CD1c-positive myeloid dendritic cell (primary cell): ENCODE results near the gene FUBP3.

Experiments
- DNase-seq: peaks from one replicate; pipeline ENCODE4 v3.0.0-alpha.2; 2016; ENCODE audit errors: extremely low spot score

Gene FUBP3, protein sequence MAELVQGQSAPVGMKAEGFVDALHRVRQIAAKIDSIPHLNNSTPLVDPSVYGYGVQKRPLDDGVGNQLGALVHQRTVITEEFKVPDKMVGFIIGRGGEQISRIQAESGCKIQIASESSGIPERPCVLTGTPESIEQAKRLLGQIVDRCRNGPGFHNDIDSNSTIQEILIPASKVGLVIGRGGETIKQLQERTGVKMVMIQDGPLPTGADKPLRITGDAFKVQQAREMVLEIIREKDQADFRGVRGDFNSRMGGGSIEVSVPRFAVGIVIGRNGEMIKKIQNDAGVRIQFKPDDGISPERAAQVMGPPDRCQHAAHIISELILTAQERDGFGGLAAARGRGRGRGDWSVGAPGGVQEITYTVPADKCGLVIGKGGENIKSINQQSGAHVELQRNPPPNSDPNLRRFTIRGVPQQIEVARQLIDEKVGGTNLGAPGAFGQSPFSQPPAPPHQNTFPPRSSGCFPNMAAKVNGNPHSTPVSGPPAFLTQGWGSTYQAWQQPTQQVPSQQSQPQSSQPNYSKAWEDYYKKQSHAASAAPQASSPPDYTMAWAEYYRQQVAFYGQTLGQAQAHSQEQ

GRCh38 chr9:130578865-130579737 lies at the start of gene FUBP3:
FUBP3 (plus strand) TSS chr9:130579577; CDS start chr9:130579681, 104 bp downstream.
- peak; percentile 95 for DNase-seq

DNA sequence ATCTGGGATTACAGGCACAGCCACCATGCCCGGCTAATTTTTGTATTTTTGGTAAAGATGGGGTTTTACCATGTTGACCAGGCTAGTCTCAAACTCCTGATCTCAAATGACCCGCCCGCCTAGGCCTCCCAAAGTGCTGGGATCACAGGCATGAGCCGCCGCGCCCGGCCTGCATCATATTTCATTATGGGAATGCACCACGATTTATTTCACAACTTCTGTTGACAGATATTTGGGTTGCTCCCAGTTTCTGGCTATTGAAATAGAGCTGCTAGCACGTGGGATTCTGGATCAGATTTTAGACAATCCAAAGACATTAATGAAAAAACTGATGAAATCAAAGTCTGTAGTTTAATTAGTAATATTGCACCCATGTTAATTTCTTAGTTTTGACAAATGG lies 48.4 kb upstream of the FUBP3 start:
- DNase-seq = no peak

DNA sequence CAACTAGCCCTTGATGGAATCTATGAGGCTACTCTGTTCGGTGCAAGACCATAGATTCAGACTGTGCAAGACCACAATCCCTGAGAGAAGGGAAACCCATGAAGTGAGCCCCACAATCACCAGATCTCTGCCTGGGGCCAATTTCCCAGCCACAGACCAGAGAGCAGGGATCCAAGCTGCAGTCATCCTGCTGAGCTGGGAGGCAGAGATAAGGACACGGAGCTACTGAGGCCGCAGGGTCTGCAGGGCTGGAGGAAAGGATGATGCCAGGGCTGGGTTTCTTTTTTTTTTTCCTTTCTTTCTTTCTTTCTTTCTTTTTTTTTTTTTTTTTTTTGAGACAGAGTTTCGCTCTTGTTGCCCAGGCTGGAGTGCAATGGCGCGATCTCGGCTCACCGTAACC lies 47.7 kb upstream of the FUBP3 start:
- DNase-seq = no peak

- DNase-seq = no peak
Observed at GRCh38 chr9:130532426-130533080, 46.8 kb upstream of the FUBP3 start.

- DNase-seq = no peak
Observed at GRCh38 chr9:130535818-130536521, 43.4 kb upstream of the FUBP3 start.

GRCh38 chr9:130536701-130537107 lies 42.7 kb upstream of the FUBP3 start:
- no peak for DNase-seq

GRCh38 chr9:130537346-130538050 lies 41.9 kb upstream of the FUBP3 start:
- peak; percentile 34 for DNase-seq

GRCh38 chr9:130539420-130540223 lies 39.8 kb upstream of the FUBP3 start:
- no peak for DNase-seq

DNA sequence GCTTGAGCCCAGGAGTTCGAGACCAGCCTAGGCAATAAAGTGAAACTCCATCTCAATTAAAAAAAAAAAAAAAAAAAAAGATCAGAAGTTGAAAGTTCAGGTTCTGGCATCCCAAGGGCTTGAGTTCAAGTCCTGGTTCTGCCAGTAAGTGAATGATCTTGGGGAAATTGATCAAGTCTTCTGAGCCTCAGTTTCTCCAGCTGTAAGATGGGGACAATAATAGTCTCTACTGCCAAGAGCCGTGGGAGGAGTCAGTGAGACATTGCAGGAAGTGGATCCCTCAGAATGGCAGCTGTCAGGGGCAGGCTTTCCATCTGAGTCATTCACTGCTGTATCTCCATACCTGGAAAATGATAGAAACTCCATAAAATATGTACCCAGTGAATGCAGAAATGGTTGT lies 37.8 kb upstream of the FUBP3 start:
- DNase-seq = no peak

DNA sequence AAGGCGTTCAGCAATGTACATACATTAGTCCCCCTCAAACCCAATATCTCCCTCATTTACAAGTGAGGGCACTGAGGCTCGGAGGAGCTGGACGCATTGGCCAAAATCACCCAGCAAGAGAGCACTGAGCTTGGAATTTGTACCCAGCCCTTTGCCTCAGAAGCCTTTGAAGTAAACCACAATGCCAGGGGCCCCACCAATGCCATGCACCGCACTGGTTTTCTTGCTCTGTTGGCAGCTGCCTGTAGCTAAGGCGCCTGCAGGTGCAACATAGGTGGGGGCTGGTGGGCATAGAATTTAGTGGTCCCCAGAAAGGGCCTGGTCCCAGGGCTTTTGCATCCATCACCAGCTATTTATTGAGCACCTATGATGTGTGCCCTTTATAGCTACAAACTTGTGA lies 37.3 kb upstream of the FUBP3 start:
- no peak for DNase-seq

DNA sequence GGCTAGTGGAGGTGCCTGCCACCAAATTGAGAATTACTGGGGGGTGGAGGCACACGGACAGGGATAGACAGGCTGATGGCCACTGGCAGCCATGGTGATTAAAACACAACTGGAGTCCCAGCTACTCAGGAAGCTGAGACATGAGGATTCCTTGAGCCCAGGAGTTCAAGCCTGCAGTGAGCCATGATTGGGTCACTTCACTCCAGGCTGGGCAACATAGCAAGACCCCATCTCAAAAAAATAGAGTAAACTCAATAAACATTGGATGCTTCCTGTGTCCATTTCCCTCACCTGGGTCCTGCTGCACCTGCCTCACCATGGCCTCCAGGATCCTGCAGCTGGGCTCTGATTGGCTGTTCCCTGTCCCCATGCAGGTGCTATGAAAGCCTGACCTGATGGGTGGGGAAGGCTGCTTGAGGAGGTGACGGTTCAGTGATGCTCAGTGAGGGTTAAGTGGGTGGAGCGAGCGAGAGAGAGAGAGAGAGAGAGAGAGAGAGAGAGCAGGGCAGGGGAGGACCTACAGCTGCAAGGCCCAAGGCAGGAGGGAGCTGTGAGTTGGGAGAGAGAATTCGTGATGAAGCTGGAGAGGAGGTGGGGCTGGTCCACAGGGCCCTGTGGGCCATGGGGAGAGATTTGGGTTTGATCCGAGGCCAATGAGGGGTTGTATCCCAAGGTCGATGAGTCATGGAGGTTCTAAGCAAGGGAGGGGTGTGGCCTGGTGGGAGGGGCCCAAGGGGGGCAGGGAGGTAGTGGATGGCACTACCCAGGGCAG lies 36.7 kb upstream of the FUBP3 start:
- no peak for DNase-seq

GRCh38 chr9:130543368-130543767 lies 36.0 kb upstream of the FUBP3 start:
- no peak for DNase-seq

- DNase-seq = no peak
Observed at GRCh38 chr9:130543859-130544258, 35.5 kb upstream of the FUBP3 start.

DNA sequence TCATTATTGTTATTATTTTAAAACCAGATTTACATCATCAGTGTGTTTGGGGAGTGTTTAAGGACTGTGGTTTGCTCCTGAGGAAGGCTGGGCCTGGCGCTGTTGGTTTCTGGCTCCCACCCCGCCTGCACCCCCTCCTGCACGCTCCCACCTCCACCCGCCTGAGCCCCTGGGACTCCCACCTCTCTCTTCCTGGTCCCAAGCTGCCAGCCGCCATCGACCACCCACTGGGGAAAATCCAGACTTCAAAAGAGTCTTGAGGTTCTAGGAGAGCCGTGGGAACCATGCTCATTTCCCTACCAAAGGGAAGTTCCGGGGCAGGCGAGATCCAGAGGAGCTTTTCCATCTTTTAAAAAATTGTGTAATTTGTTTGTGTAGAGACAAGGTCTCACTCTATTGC lies 35.0 kb upstream of the FUBP3 start:
- DNase-seq = no peak

- no peak for DNase-seq
Observed at GRCh38 chr9:130548103-130548502, 31.3 kb upstream of the FUBP3 start.

DNA sequence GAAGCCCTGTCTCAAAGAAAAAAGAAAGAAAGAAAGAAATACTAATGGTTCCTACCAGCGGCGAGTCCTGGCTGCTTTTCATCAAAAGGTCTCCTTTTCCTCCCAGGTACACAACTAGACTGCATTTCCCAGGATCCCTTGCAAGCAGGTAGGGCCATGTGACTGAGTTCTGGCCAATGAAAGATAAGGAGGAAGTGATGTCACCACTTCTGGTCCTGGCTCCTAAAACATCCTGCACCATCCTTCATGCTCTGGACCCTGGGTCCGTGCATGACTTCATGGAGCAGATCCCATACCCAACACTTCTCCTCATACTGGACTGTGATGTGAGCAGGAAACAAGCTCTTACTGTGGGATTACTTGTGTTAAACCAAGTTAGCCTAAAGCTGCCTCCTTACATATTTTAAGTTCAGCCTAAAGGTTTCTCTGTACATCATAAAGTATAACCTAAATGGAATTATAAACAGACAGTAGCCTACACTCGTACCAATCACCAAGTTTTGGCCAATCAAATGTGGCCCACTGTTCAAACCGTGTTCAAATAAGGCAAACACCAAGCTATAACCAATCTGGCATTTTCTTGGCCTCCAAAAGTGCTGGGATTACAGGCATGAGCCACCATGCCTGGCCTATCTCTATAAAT lies 30.2 kb upstream of the FUBP3 start:
- no peak for DNase-seq

- DNase-seq = no peak
Observed at GRCh38 chr9:130554606-130555005, 24.8 kb upstream of the FUBP3 start.

GRCh38 chr9:130555061-130555460 lies 24.3 kb upstream of the FUBP3 start:
- DNase-seq = no peak

- no peak for DNase-seq
Observed at GRCh38 chr9:130555968-130556367, 23.4 kb upstream of the FUBP3 start.
